Measurements from ENCODE around the gene CYP26B1. TPM values are rescaled to one million over a fixed set of nuclear protein-coding genes. Genes with fewer than 3 reads are reported as not detected.

Gene CYP26B1
- total RNA-seq, 2 experiments from 2014 or later: not detected

- H3K36me3 ChIP-seq (ENCODE audit: insufficient read depth, low read length): no peaks in the 10 kb centered on the region
- no peaks in the 10 kb centered on the region for H3K79me2 ChIP-seq (ENCODE audit: insufficient read depth, low read depth, low read length)
- no TSS peak for BruUV-seq (replicated peaks)
- no peak overlapping the region for H3K27ac ChIP-seq (ENCODE audit: low read depth, low read length, poor library complexity, severe bottlenecking)
- no peak overlapping the region for H3K4me3 ChIP-seq (ENCODE audit: low read depth, low read length, poor library complexity, severe bottlenecking)
- H2AFZ ChIP-seq (ENCODE audit: low read length): no peak overlapping the region
- no peaks in the 10 kb centered on the region for H3K9me3 ChIP-seq (ENCODE audit: low read length)
- CTCF ChIA-PET (ENCODE audit: unreplicated experiment): no interaction called here
- intact Hi-C loops (cut with micrococcal nuclease; ENCODE audit: unreplicated experiment): no loop called here
- POLR2A ChIA-PET: no interaction called here
- no peaks in the 10 kb centered on the region for H4K20me1 ChIP-seq (ENCODE audit: insufficient read depth, low read length)
- TF ChIP-seq EZH2phosphoT487 (IDR thresholded peaks at IDR 0.05; ENCODE audit: borderline replicate concordance, low read depth, low read length): no peak
- TF ChIP-seq CTCF (conservative IDR thresholded peaks at IDR 0.05; ENCODE audit: low read length): no peak
- no peaks in the 10 kb centered on the region for H3K4me1 ChIP-seq (ENCODE audit: insufficient read depth, low read length, poor library complexity, severe bottlenecking)
- no peaks in the 10 kb centered on the region for H3K9me2 ChIP-seq (ENCODE audit: insufficient read depth, low read length)
- no peak for DNase-seq (ENCODE audit: low spot score)
- peak overlapping the region; percentile 20; the same call in 1 of the 2 replicates for H3K4me2 ChIP-seq (ENCODE audit: low read length)
These were observed 2.9 kb downstream of the CYP26B1 start for GRCh38 chr2:72144632-72145288.

GRCh38 chr2:72144274-72144631 is 3.4 kb downstream of the CYP26B1 start:
- Histone ChIP-seq H3K36me3 (ENCODE audit: insufficient read depth, low read length) (no peaks in the 10 kb centered on the region), H4K20me1 (ENCODE audit: insufficient read depth, low read length) (no peaks in the 10 kb centered on the region), H3K9me2 (ENCODE audit: insufficient read depth, low read length) (no peaks in the 10 kb centered on the region), H3K4me3 (ENCODE audit: low read depth, low read length, poor library complexity, severe bottlenecking) (no peak overlapping the region), H3K4me2 (ENCODE audit: low read length) (no peak overlapping the region), H3K9me3 (ENCODE audit: low read length) (no peaks in the 10 kb centered on the region), H2AFZ (ENCODE audit: low read length) (no peak overlapping the region), H3K27ac (ENCODE audit: low read depth, low read length, poor library complexity, severe bottlenecking) (no peak overlapping the region), H3K4me1 (ENCODE audit: insufficient read depth, low read length, poor library complexity, severe bottlenecking) (no peaks in the 10 kb centered on the region), H3K79me2 (ENCODE audit: insufficient read depth, low read depth, low read length) (no peaks in the 10 kb centered on the region)
- no peak for DNase-seq (ENCODE audit: low spot score)
- POLR2A ChIA-PET: no interaction called here
- BruUV-seq (replicated peaks): no TSS peak
- CTCF ChIA-PET (ENCODE audit: unreplicated experiment): no interaction called here
- TF ChIP-seq CTCF (conservative IDR thresholded peaks at IDR 0.05; ENCODE audit: low read length) (no peak), EZH2phosphoT487 (IDR thresholded peaks at IDR 0.05; ENCODE audit: borderline replicate concordance, low read depth, low read length) (no peak)
- intact Hi-C loops (cut with micrococcal nuclease; ENCODE audit: unreplicated experiment): no loop called here

GRCh38 chr2:72143441-72144273 is 4.0 kb downstream of the CYP26B1 start:
- Histone ChIP-seq H3K4me2 (ENCODE audit: low read length) (no peak overlapping the region), H3K9me2 (ENCODE audit: insufficient read depth, low read length) (no peaks in the 10 kb centered on the region), H3K4me1 (ENCODE audit: insufficient read depth, low read length, poor library complexity, severe bottlenecking) (no peaks in the 10 kb centered on the region), H3K9me3 (ENCODE audit: low read length) (no peaks in the 10 kb centered on the region), H2AFZ (ENCODE audit: low read length) (no peak overlapping the region), H3K27ac (ENCODE audit: low read depth, low read length, poor library complexity, severe bottlenecking) (no peak overlapping the region), H3K36me3 (ENCODE audit: insufficient read depth, low read length) (no peaks in the 10 kb centered on the region), H4K20me1 (ENCODE audit: insufficient read depth, low read length) (no peaks in the 10 kb centered on the region), H3K4me3 (ENCODE audit: low read depth, low read length, poor library complexity, severe bottlenecking) (no peak overlapping the region), H3K79me2 (ENCODE audit: insufficient read depth, low read depth, low read length) (no peaks in the 10 kb centered on the region)
- TF ChIP-seq CTCF (conservative IDR thresholded peaks at IDR 0.05; ENCODE audit: low read length) (no peak), EZH2phosphoT487 (IDR thresholded peaks at IDR 0.05; ENCODE audit: borderline replicate concordance, low read depth, low read length) (no peak)
- intact Hi-C loops (cut with micrococcal nuclease; ENCODE audit: unreplicated experiment): no loop called here
- ChIA-PET CTCF (ENCODE audit: unreplicated experiment) (no interaction called here), POLR2A (no interaction called here)
- no peak for DNase-seq (ENCODE audit: low spot score)
- BruUV-seq (replicated peaks): no TSS peak

Data from OCI-LY7 (cell line).